ENCODE results near the gene GPM6B.

The GPM6B gene

GRCh38 chrX:13816643-13817627 is at the start of gene GPM6B:
TSS of gene GPM6B (minus strand) at chrX:13817093. CDS start at chrX:13816904, 189 bp downstream.
- peak; percentile 75 for DNase-seq

GRCh38 chrX:13864264-13864663 is 47.4 kb upstream of the GPM6B start:
- DNase-seq: no peak

GRCh38 chrX:13863324-13863723 is 46.4 kb upstream of the GPM6B start:
- no peak for DNase-seq

- no peak for DNase-seq
These were observed 42.8 kb upstream of the GPM6B start for GRCh38 chrX:13859724-13860123.

GRCh38 chrX:13857804-13858203 is 40.9 kb upstream of the GPM6B start:
- no peak for DNase-seq

- DNase-seq: no peak
These were observed 39.0 kb upstream of the GPM6B start for GRCh38 chrX:13855689-13856450.

GRCh38 chrX:13854003-13854402 is 37.1 kb upstream of the GPM6B start:
- DNase-seq: no peak

GRCh38 chrX:13852001-13852695 is 35.3 kb upstream of the GPM6B start:
- no peak for DNase-seq

- no peak for DNase-seq
These were observed 29.0 kb upstream of the GPM6B start for GRCh38 chrX:13845721-13846378.

GRCh38 chrX:13843150-13843721 is 26.3 kb upstream of the GPM6B start:
- no peak for DNase-seq

- DNase-seq: no peak
These were observed 23.2 kb upstream of the GPM6B start for GRCh38 chrX:13840121-13840520.

GRCh38 chrX:13837290-13837745 is 20.4 kb upstream of the GPM6B start:
- peak; percentile 76 for DNase-seq

- no peak for DNase-seq
These were observed 19.7 kb upstream of the GPM6B start for GRCh38 chrX:13836575-13836974.

- DNase-seq: no peak
These were observed 18.9 kb upstream of the GPM6B start for GRCh38 chrX:13835825-13836224.

GRCh38 chrX:13834355-13834754 is 17.5 kb upstream of the GPM6B start:
- no peak for DNase-seq

- DNase-seq: no peak
These were observed 13.1 kb upstream of the GPM6B start for GRCh38 chrX:13829983-13830382.

GRCh38 chrX:13828392-13828791 is 11.5 kb upstream of the GPM6B start:
- no peak for DNase-seq

- DNase-seq: no peak
These were observed 10.6 kb upstream of the GPM6B start for GRCh38 chrX:13827298-13828090.

GRCh38 chrX:13826770-13827169 is 9.9 kb upstream of the GPM6B start:
- peak; percentile 59 for DNase-seq

- DNase-seq: no peak
These were observed 8.4 kb upstream of the GPM6B start for GRCh38 chrX:13825178-13825762.

GRCh38 chrX:13824746-13825145 is 7.9 kb upstream of the GPM6B start:
- no peak for DNase-seq
